Fibroblast of upper back skin (primary cell): ENCODE measurements around the gene UAP1L1.
A peak's percentile ranks its signal among the peaks of the same experiment; 100 is the strongest.

Experiments
- DNase-seq: peaks from one replicate; pipeline ENCODE4 v3.0.0-alpha.2; 2013

UAP1L1 gene

GRCh38 chr9:137103206-137103999, 26.1 kb downstream of the UAP1L1 start:
- DNase-seq, result no peak

- no peak for DNase-seq
Measured at GRCh38 chr9:137105814-137106661, 28.7 kb downstream of the UAP1L1 start.

- DNase-seq, result no peak
Measured at GRCh38 chr9:137106662-137107250, 29.4 kb downstream of the UAP1L1 start.

- no peak for DNase-seq
Measured at GRCh38 chr9:137107312-137107921, 30.1 kb downstream of the UAP1L1 start.

GRCh38 chr9:137107982-137108381, 30.7 kb downstream of the UAP1L1 start:
- no peak for DNase-seq

- DNase-seq, result no peak
Measured at GRCh38 chr9:137108608-137109249, 31.4 kb downstream of the UAP1L1 start.

- no peak for DNase-seq
Measured at GRCh38 chr9:137109250-137110146, 32.2 kb downstream of the UAP1L1 start.

GRCh38 chr9:137110147-137110910, 33.0 kb downstream of the UAP1L1 start:
- DNase-seq, result no peak

GRCh38 chr9:137110911-137111787, 33.8 kb downstream of the UAP1L1 start:
- no peak for DNase-seq

- no peak for DNase-seq
Measured at GRCh38 chr9:137111788-137112563, 34.7 kb downstream of the UAP1L1 start.

- DNase-seq, result no peak
Measured at GRCh38 chr9:137112564-137113384, 35.5 kb downstream of the UAP1L1 start.

GRCh38 chr9:137113385-137114159, 36.3 kb downstream of the UAP1L1 start:
- no peak for DNase-seq

GRCh38 chr9:137114220-137114612, 36.9 kb downstream of the UAP1L1 start:
- no peak for DNase-seq

- peak; percentile 31 for DNase-seq
Measured at GRCh38 chr9:137114613-137115393, 37.5 kb downstream of the UAP1L1 start, which contains the start of gene DPP7. Gene DPP7 (minus strand): TSS chr9:137114733. CDS start chr9:137114713, 20 bp downstream.

GRCh38 chr9:137115394-137116026, 38.2 kb downstream of the UAP1L1 start:
- no peak for DNase-seq
